Epithelial cell of esophagus (primary cell): ENCODE data around the gene NHEJ1.

Experiments used
- DNase-seq: peaks from one replicate; pipeline ENCODE4 v3.0.0; 2010; ENCODE audit warnings: low read depth
- H3K4me3 ChIP-seq: 2 replicates; pipeline ENCODE4 v1.5.1; 2011; ENCODE audit warnings: mild to moderate bottlenecking, low read length, control low read depth
- TF ChIP-seq, protein P1 (sequence below): IDR thresholded peaks from 2 replicates; pipeline ENCODE4 v1.5.1; 2011; ENCODE audit warnings: low read depth, mild to moderate bottlenecking, low read length, control low read depth, inconsistent platforms; ENCODE audit not compliant: insufficient read depth; ENCODE audit errors: missing control alignments

The NHEJ1 gene

DNA sequence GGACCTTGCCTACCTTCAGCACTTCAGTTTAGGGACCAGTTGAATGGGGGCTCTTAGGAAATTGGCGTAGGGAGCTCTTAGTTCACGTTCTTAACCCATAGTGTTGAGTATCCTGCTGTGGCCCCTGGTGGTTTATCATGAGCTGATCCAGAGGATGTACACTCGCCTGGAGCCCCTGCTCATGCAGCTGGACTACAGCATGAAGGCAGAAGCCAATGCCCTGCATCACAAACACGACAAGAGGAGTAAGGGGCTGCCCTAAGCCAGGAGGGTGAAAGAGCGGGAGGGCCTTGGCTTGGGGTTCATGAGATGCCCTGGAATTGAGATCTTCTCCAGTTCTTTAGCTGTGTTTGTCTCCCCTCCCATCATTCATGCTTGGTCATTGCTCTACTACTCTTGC is 20.3 kb upstream of the NHEJ1 start:
- TF ChIP-seq, protein P1, sequence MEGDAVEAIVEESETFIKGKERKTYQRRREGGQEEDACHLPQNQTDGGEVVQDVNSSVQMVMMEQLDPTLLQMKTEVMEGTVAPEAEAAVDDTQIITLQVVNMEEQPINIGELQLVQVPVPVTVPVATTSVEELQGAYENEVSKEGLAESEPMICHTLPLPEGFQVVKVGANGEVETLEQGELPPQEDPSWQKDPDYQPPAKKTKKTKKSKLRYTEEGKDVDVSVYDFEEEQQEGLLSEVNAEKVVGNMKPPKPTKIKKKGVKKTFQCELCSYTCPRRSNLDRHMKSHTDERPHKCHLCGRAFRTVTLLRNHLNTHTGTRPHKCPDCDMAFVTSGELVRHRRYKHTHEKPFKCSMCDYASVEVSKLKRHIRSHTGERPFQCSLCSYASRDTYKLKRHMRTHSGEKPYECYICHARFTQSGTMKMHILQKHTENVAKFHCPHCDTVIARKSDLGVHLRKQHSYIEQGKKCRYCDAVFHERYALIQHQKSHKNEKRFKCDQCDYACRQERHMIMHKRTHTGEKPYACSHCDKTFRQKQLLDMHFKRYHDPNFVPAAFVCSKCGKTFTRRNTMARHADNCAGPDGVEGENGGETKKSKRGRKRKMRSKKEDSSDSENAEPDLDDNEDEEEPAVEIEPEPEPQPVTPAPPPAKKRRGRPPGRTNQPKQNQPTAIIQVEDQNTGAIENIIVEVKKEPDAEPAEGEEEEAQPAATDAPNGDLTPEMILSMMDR: no peak
- no peak for DNase-seq
- H3K4me3 ChIP-seq: no peak overlapping the region

- TF ChIP-seq, protein P1: no peak
- H3K4me3 ChIP-seq: no peak overlapping the region
- DNase-seq: no peak
Measured at GRCh38 chr2:219179601-219180465, 19.2 kb upstream of the NHEJ1 start.

DNA sequence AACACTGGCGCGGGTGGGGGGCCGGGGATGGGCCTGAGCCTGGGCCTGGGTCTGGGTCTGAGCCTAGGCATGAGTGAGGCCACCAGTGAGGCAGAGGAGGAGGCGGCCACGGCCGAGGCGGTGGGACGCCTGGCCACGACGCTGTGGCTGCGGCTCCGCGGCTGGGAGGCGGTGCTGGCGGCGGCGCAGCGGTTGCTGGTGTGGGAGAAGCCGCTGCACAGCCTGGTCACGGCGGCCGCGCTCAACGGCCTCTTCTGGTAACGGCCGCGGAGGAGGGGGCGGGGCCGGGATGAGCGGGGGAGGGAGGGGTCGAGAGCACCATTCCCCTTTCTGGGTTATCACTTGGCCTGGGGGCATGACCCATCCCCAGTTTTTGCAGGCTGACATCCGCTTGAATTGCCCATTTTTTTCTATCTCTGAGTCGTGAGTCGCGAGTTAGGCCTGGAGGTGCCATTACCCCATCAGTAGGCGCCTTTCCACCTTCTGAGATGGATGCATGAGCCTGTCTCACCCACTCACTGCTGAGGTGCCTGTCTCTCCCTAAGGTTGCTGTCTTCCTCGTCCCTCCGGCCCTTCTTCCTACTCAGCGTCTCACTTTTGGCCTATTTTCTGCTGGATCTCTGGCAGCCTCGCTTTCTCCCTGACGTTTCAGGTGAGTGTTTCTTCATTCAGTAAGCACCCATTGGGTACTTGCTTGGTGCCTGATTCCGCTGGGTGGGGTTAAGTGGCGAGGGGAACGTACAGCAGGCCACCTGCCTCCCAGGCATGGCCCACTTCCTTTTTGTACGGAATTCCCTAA is 18.0 kb upstream of the NHEJ1 start:
- DNase-seq: peak; percentile 36
- peak overlapping the region; percentile 75 for H3K4me3 ChIP-seq

GRCh38 chr2:219177552-219178376 is 17.1 kb upstream of the NHEJ1 start, which contains the start of gene RETREG2:
Gene RETREG2 (plus strand): TSS chr2:219178275. CDS start chr2:219178353, 78 bp downstream.
- H3K4me3 ChIP-seq: peak within 1 kb of the TSS; percentile 91
- peak; percentile 93 for DNase-seq
- TF ChIP-seq, protein P1: no peak

More for the DNA sequence above, 18.0 kb upstream of the NHEJ1 start:
- TF ChIP-seq, protein P1: no peak

GRCh38 chr2:219176818-219177551 is 16.4 kb upstream of the NHEJ1 start, which contains the start of gene CNPPD1:
Gene CNPPD1 (minus strand): TSS chr2:219176925. CDS start chr2:219176828, 97 bp downstream.
- TF ChIP-seq, protein P1: no peak
- DNase-seq: peak; percentile 87
- H3K4me3 ChIP-seq: peak within 1 kb of the TSS; percentile 91
